Upper lobe of left lung (tissue), 6 donors: ENCODE data around the gene SLC10A2. TPM values are rescaled to one million over a fixed set of nuclear protein-coding genes. Genes with fewer than 3 reads are reported as not detected.
"Not testable (repeated sequence)": the region's sequence is repeated elsewhere in the genome, so short reads cannot be mapped to it uniquely, and the experiment has no call there.

Experiments
- ATAC-seq, 2 donors: fragments of 200-7000 bp; cut with Tn5 transposase; one replicate each; pipeline ENCODE4 v1.9.1; 2022; ENCODE audit warnings: mild to moderate bottlenecking in 2 of 2, moderate library complexity in 2 of 2; ENCODE audit not compliant: low FRiP score in 2 of 2
- DNase-seq, 2 donors: peaks; one replicate each; pipeline ENCODE4 v3.0.0-alpha.2; 2019 to 2020
- H3K27ac ChIP-seq, 4 donors: fragments of 200-600 bp; sonication (generic); one replicate each; pipeline ENCODE4 v1.5.1; 2016 to 2019
- H3K27me3 ChIP-seq, 4 donors: fragments of 200-600 bp; sonication (generic); one replicate each; pipeline ENCODE4 v1.5.1; 2017 to 2019
- H3K36me3 ChIP-seq, 4 donors: fragments of 200-600 bp; sonication (generic); one replicate each; pipeline ENCODE4 v1.5.1; 2016 to 2019
- H3K4me1 ChIP-seq, 4 donors: fragments of 200-600 bp; sonication (generic); one replicate each; pipeline ENCODE4 v1.5.1; 2018 to 2019
- H3K4me3 ChIP-seq, 4 donors: fragments of 200-600 bp; sonication (generic); one replicate each; pipeline ENCODE4 v1.5.1; 2017 to 2019; ENCODE audit warnings: mild to moderate bottlenecking in 2 of 4, moderate library complexity in 1 of 4
- H3K9me3 ChIP-seq, 4 donors: fragments of 200-600 bp; sonication (generic); one replicate each; pipeline ENCODE4 v1.5.1; 2018 to 2019
- CTCF ChIP-seq, 6 experiments: fragments of 450-650 bp in 4 of 6; fragments of 200-600 bp in 2 of 6; sonication (generic) in 2 of 6; IDR thresholded peaks; one replicate each; pipeline ENCODE4 v1.5.1; 2016 to 2019; ENCODE audit warnings: antibody characterized with exemption in 6 of 6
- EP300 ChIP-seq, 4 donors: sonication (generic); formaldehyde crosslinking; IDR thresholded peaks; one replicate each; pipeline ENCODE4 v1.5.1; 2017; ENCODE audit warnings: antibody characterized with exemption in 4 of 4, control low read depth in 2 of 4
- POLR2A ChIP-seq, 4 donors: fragments of 450-650 bp; IDR thresholded peaks; one replicate each; pipeline ENCODE4 v1.5.1; 2016 to 2017; ENCODE audit warnings: antibody characterized with exemption in 4 of 4, mild to moderate bottlenecking in 2 of 4
- POLR2AphosphoS5 ChIP-seq, 2 donors: sonication (generic); formaldehyde crosslinking; IDR thresholded peaks; one replicate each; pipeline ENCODE4 v1.5.1; 2017; ENCODE audit warnings: antibody characterized with exemption in 2 of 2
- WGBS, 2 donors: methylation state at CpG; one replicate each; pipeline ENCODE4 v1.1.5; 2017 to 2018; 5-methylcytosine and 5-hydroxymethylcytosine counted together
- total RNA-seq, 6 donors: library from RNA; depleted of rRNA in 4 of 6; stranded (reverse); fragments of >200 nt in 4 of 6; gene quantifications; one replicate each; pipeline versions ENCODE4 v1.1.0 to v1.2.1, GENCODE V29; 2016 to 2021
- donor health status: DM: no; HTN: no; CAD: no; lungs with moderate emphysema.
- donor health status: DM: no; HTN: yes; CAD: no; lungs with severe emphysema.

The SLC10A2 gene
- total RNA-seq, result not detected

- H3K36me3 ChIP-seq, result no peaks in the 10 kb centered on the region
- TF ChIP-seq CTCF (IDR thresholded peaks at IDR 0.05) (no peak), POLR2AphosphoS5 (IDR thresholded peaks at IDR 0.05) (no peak), EP300 (IDR thresholded peaks at IDR 0.05) (no peak), POLR2A (IDR thresholded peaks at IDR 0.05) (no peak)
- no peak within 1 kb of the TSS for H3K4me3 ChIP-seq
- H3K9me3 ChIP-seq, result no peaks in the 10 kb centered on the region
- WGBS, 2 donors, result 59 to 64% methylated on average over 7 to 9 of the region's 9 CpGs
- H3K4me1 ChIP-seq, result no peaks in the 10 kb centered on the region
- DNase-seq (no peak), ATAC-seq (no peak)
- no peaks in the 10 kb centered on the region for H3K27me3 ChIP-seq
- no peak within 1 kb of the TSS for H3K27ac ChIP-seq
Measured at GRCh38 chr13:103066079-103066780, at the start of gene SLC10A2. Gene SLC10A2, minus strand, starts transcription at chr13:103066417. Its CDS starts 168 bp downstream, at chr13:103066249.

- H3K9me3 ChIP-seq, result peaks cover 0 to 3% (median 0%) of the 10 kb centered on the region in 4 donors
- no peak overlapping the region for H3K4me3 ChIP-seq
- no peaks in the 10 kb centered on the region for H3K4me1 ChIP-seq
- no peaks in the 10 kb centered on the region for H3K36me3 ChIP-seq
- 69 to 80% methylated on average over 3 of the region's 3 CpGs for WGBS, 2 donors
- no peak for TF ChIP-seq POLR2A (IDR thresholded peaks at IDR 0.05)
- TF ChIP-seq CTCF (IDR thresholded peaks at IDR 0.05), result no peak
- TF ChIP-seq EP300 (IDR thresholded peaks at IDR 0.05), result no peak
- TF ChIP-seq POLR2AphosphoS5 (IDR thresholded peaks at IDR 0.05), result no peak
- no peak for DNase-seq
- no peak overlapping the region for H3K27ac ChIP-seq
- no peak for ATAC-seq
- no peaks in the 10 kb centered on the region for H3K27me3 ChIP-seq
Measured at GRCh38 chr13:103107580-103107979, 41.4 kb upstream of the SLC10A2 start.

GRCh38 chr13:103104340-103104739, 38.1 kb upstream of the SLC10A2 start:
- H3K27me3 ChIP-seq, result no peaks in the 10 kb centered on the region
- TF ChIP-seq POLR2A (IDR thresholded peaks at IDR 0.05) (no peak), EP300 (IDR thresholded peaks at IDR 0.05) (no peak), POLR2AphosphoS5 (IDR thresholded peaks at IDR 0.05) (no peak), CTCF (IDR thresholded peaks at IDR 0.05) (no peak)

GRCh38 chr13:103103456-103103855, 37.2 kb upstream of the SLC10A2 start:
- 89 to 95% methylated on average over 6 of the region's 6 CpGs for WGBS, 2 donors
- ATAC-seq, H3K4me3 ChIP-seq, H3K9me3 ChIP-seq, H3K27me3 ChIP-seq, DNase-seq, H3K36me3 ChIP-seq, H3K27ac ChIP-seq, H3K4me1 ChIP-seq: not testable (repeated sequence)

More at GRCh38 chr13:103104340-103104739, 38.1 kb upstream of the SLC10A2 start:
- no peak overlapping the region for H3K27ac ChIP-seq
- H3K4me1 ChIP-seq, result no peaks in the 10 kb centered on the region
- ATAC-seq (no peak), DNase-seq (no peak)
- WGBS, 2 donors, result 92% methylated on average over 5 of the region's 5 CpGs
- peaks cover 0 to 3% (median 0%) of the 10 kb centered on the region in 4 donors for H3K9me3 ChIP-seq
- H3K4me3 ChIP-seq, result no peak overlapping the region
- H3K36me3 ChIP-seq, result no peaks in the 10 kb centered on the region

GRCh38 chr13:103102482-103102881, 36.3 kb upstream of the SLC10A2 start:
- Histone ChIP-seq H3K27me3 (no peaks in the 10 kb centered on the region), H3K9me3 (peaks cover 0 to 3% (median 0%) of the 10 kb centered on the region in 4 donors), H3K36me3 (no peaks in the 10 kb centered on the region), H3K27ac (no peak overlapping the region), H3K4me1 (no peaks in the 10 kb centered on the region), H3K4me3 (no peak overlapping the region)
- 27 to 50% methylated on average over 1 of the region's 1 CpG for WGBS, 2 donors
- ATAC-seq (no peak), DNase-seq (no peak)
- TF ChIP-seq CTCF (IDR thresholded peaks at IDR 0.05), result no peak
